Natural killer cell treated with Interleukin-12 subunit alpha and Interleukin-12 subunit beta and Interleukin-15 and Interleukin-18, amount 100 ng/mL, for 72 hours (primary cell): Measurements from ENCODE around the gene DOCK11. TPM values are rescaled to one million over a fixed set of nuclear protein-coding genes. Genes with fewer than 3 reads are reported as not detected.

ENCODE experiments used
- ATAC-seq, 2 donors: fragments of 150-1000 bp; cut with Tn5 transposase in 1 of 2; sonication (Bioruptor Pico), chemical (Tn5 transposase) in 1 of 2; 2 replicates each; pipeline ENCODE4 v1.10.0; 2021
- DNase-seq: peaks from one replicate; pipeline ENCODE4 v3.0.0; 2022; ENCODE audit warnings: low spot score
- H3K27ac Mint-ChIP-seq, 2 donors: 1 replicate in 1 of 2; 2 replicates in 1 of 2; pipeline ENCODE4 v1.8.0; 2022; ENCODE audit warnings: mixed read lengths in 2 of 2, mild to moderate bottlenecking in 1 of 2, moderate library complexity in 1 of 2
- H3K27me3 Mint-ChIP-seq, 2 donors: 1 replicate in 1 of 2; 2 replicates in 1 of 2; pipeline ENCODE4 v1.8.0; 2022; ENCODE audit warnings: mixed read lengths in 2 of 2
- H3K36me3 Mint-ChIP-seq: one replicate; pipeline ENCODE4 v1.8.0; 2022; ENCODE audit warnings: mixed read lengths
- H3K4me1 Mint-ChIP-seq, 2 donors: 1 replicate in 1 of 2; 2 replicates in 1 of 2; pipeline ENCODE4 v1.8.0; 2022; ENCODE audit warnings: low read depth in 2 of 2, mixed read lengths in 2 of 2, mild to moderate bottlenecking in 1 of 2
- H3K4me3 Mint-ChIP-seq: one replicate; pipeline ENCODE4 v1.8.0; 2022; ENCODE audit warnings: mixed read lengths
- H3K9me3 Mint-ChIP-seq: 2 replicates; pipeline ENCODE4 v1.8.0; 2022; ENCODE audit warnings: mixed read lengths
- total RNA-seq, 2 donors: library from RNA; stranded (reverse); gene quantifications; one replicate each; pipeline ENCODE4 v1.2.3, GENCODE V29; 2022

The DOCK11 gene
- total RNA-seq, 2 donors from 2014 or later = 32.0 to 44.5 TPM

DNA sequence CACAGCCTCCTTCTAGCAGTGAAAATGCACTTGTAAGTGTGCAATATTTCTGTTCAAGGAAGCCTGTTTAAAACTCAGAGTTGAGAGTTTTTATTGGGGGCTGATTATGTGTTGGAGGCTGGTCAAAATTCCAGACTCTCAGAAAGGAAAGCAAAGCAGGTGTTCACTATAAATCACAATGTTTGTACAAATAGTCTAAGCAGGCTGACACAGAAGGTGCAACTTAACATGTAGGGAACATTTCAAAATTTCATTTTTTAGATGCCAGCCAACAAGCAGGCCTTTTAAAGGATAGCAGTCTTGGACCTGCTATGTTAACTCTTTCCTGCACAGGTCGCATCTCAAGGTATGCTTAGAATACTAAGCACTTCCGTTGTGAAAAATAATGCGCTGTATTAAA lies 119.5 kb downstream of the DOCK11 start:
- ATAC-seq (no peak), DNase-seq (no peak)
- H3K9me3 Mint-ChIP-seq = no peaks in the 10 kb centered on the region
- H3K4me1 Mint-ChIP-seq = peaks cover 0 to 6% of the 10 kb centered on the region in 2 donors
- peaks cover 5% of the 10 kb centered on the region for H3K36me3 Mint-ChIP-seq
- H3K27ac Mint-ChIP-seq = no peak overlapping the region
- H3K4me3 Mint-ChIP-seq = no peak overlapping the region
- H3K27me3 Mint-ChIP-seq = peaks cover 0 to 3% of the 10 kb centered on the region in 2 donors

GRCh38 chrX:118621081-118621759 lies 125.6 kb downstream of the DOCK11 start:
- peaks cover 0 to 2% of the 10 kb centered on the region in 2 donors for H3K27me3 Mint-ChIP-seq
- no peaks in the 10 kb centered on the region for H3K36me3 Mint-ChIP-seq
- no peak overlapping the region for H3K4me3 Mint-ChIP-seq
- DNase-seq (no peak), ATAC-seq (no peak)
- no peaks in the 10 kb centered on the region for H3K9me3 Mint-ChIP-seq
- no peaks in the 10 kb centered on the region for H3K4me1 Mint-ChIP-seq
- no peak overlapping the region for H3K27ac Mint-ChIP-seq

DNA sequence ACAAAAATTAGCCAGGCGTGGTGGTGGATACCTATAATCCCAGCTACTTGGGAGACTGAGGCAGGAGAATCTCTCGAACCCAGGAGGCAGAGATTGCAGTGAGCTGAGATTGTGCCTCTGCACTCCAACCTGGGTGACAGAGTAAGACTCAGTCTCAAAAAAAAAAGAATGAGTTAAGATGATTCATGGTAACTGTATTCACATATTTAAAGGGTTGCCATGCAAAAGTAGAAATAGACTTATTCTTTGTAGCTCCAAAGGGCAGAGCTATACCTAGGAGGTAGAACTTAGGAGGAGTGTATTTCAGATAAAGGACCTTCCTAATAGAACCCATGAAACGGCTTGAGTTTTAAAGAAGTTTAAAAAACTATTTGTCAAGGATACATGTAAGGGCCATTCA lies 127.4 kb downstream of the DOCK11 start:
- Mint-ChIP-seq H3K4me1 (no peaks in the 10 kb centered on the region), H3K9me3 (no peaks in the 10 kb centered on the region), H3K27ac (no peak overlapping the region), H3K4me3 (no peak overlapping the region), H3K27me3 (peaks cover 0 to 2% of the 10 kb centered on the region in 2 donors), H3K36me3 (no peaks in the 10 kb centered on the region)
- DNase-seq = no peak
- ATAC-seq = no peak

GRCh38 chrX:118626346-118626745 lies 130.7 kb downstream of the DOCK11 start:
- H3K9me3 Mint-ChIP-seq = no peaks in the 10 kb centered on the region
- H3K4me1 Mint-ChIP-seq = no peaks in the 10 kb centered on the region
- DNase-seq = no peak
- H3K27ac Mint-ChIP-seq = no peak overlapping the region
- H3K27me3 Mint-ChIP-seq = peaks cover 0 to 2% of the 10 kb centered on the region in 2 donors
- ATAC-seq = no peak
- no peaks in the 10 kb centered on the region for H3K36me3 Mint-ChIP-seq
- no peak overlapping the region for H3K4me3 Mint-ChIP-seq

GRCh38 chrX:118627084-118627758 lies 131.6 kb downstream of the DOCK11 start:
- Mint-ChIP-seq H3K4me3 (no peak overlapping the region), H3K4me1 (no peaks in the 10 kb centered on the region), H3K27me3 (peaks cover 0 to 2% of the 10 kb centered on the region in 2 donors), H3K36me3 (no peaks in the 10 kb centered on the region), H3K27ac (no peak overlapping the region), H3K9me3 (no peaks in the 10 kb centered on the region)
- DNase-seq (no peak), ATAC-seq (no peak)

DNA sequence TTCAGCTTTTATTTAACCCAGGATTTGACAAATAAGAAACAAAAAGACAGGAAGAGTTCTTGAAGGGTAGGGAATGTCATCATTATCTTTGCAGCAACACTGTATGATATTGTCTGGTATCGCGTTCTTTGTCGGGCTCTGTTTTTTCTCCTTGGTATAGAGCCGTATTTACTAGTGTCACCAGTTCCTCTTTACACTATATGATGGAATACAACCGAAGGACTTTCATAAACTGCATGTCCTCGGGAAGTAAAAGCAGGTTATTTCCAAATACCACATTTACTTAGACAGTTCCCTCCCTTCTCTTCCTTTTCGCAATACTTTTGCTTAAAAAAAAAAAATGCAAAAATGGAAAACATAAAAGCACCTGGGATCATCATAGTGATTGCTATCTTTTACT lies 135.2 kb downstream of the DOCK11 start:
- H3K36me3 Mint-ChIP-seq = peaks cover 5% of the 10 kb centered on the region
- peaks cover 0 to 3% of the 10 kb centered on the region in 2 donors for H3K4me1 Mint-ChIP-seq
- DNase-seq (no peak), ATAC-seq (no peak)
- H3K27ac Mint-ChIP-seq = no peak overlapping the region
- no peaks in the 10 kb centered on the region for H3K27me3 Mint-ChIP-seq
- no peaks in the 10 kb centered on the region for H3K9me3 Mint-ChIP-seq
- H3K4me3 Mint-ChIP-seq = no peak overlapping the region

DNA sequence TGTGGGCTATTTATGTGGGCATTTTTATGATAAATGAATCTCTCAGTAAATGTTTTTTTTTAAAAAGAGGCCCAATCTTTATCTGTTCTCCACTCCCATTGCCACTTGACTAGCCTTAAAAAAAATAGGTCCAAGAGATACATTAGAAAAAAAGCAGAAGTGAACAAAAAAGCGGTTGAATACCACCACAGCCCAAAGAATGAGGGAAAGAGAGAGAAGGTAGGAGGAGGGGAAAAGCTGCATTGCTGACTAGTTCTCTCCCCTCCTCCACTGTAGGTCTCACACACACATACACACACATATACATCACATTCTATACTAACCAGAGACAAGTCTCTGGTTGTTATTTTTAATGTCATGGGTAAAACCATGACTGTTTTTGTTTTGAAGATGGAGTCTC lies 136.0 kb downstream of the DOCK11 start:
- H3K27ac Mint-ChIP-seq = no peak overlapping the region
- no peak for ATAC-seq
- DNase-seq = no peak
- H3K4me1 Mint-ChIP-seq = peaks cover 0 to 3% of the 10 kb centered on the region in 2 donors
- H3K9me3 Mint-ChIP-seq = no peaks in the 10 kb centered on the region
- no peaks in the 10 kb centered on the region for H3K27me3 Mint-ChIP-seq
- H3K36me3 Mint-ChIP-seq = peaks cover 5% of the 10 kb centered on the region
- H3K4me3 Mint-ChIP-seq = no peak overlapping the region

GRCh38 chrX:118632862-118633261 lies 137.2 kb downstream of the DOCK11 start:
- Mint-ChIP-seq H3K27ac (peak overlapping the region in 1 of 2 donors; percentile 66), H3K9me3 (no peaks in the 10 kb centered on the region), H3K27me3 (no peaks in the 10 kb centered on the region), H3K36me3 (peaks cover 5% of the 10 kb centered on the region), H3K4me3 (no peak overlapping the region), H3K4me1 (peaks cover 0 to 3% of the 10 kb centered on the region in 2 donors)
- DNase-seq (no peak), ATAC-seq (no peak)

DNA sequence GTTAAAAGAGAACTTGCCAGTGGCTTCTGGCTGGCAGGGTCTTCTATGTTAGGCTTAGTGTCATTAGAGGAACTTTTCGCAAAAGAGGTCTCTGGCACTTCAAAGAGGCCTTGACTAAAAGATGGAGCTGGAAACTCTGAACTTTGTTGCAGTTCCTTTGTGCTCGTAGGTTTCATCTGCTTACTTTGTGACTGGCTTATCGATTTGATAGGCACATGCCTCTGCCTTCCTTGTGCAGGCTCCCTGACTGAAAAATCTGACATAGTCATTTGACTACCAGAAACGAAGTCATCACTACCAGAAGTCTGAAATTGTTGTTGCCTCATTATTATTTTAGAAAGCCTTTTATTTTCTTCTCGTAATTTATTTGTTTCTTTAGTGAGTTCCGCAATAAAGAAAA lies 137.9 kb downstream of the DOCK11 start:
- DNase-seq (no peak), ATAC-seq (no peak)
- Mint-ChIP-seq H3K36me3 (peaks cover 5% of the 10 kb centered on the region), H3K27ac (no peak overlapping the region), H3K27me3 (no peaks in the 10 kb centered on the region), H3K4me1 (peaks cover 0 to 3% of the 10 kb centered on the region in 2 donors), H3K9me3 (no peaks in the 10 kb centered on the region), H3K4me3 (no peak overlapping the region)

- no peak for DNase-seq
- Mint-ChIP-seq H3K36me3 (peaks cover 5% of the 10 kb centered on the region), H3K27me3 (no peaks in the 10 kb centered on the region), H3K9me3 (no peaks in the 10 kb centered on the region), H3K4me1 (peaks cover 0 to 3% of the 10 kb centered on the region in 2 donors), H3K4me3 (no peak overlapping the region), H3K27ac (no peak overlapping the region)
- ATAC-seq = no peak
These were observed 138.7 kb downstream of the DOCK11 start for GRCh38 chrX:118634336-118634735.

DNA sequence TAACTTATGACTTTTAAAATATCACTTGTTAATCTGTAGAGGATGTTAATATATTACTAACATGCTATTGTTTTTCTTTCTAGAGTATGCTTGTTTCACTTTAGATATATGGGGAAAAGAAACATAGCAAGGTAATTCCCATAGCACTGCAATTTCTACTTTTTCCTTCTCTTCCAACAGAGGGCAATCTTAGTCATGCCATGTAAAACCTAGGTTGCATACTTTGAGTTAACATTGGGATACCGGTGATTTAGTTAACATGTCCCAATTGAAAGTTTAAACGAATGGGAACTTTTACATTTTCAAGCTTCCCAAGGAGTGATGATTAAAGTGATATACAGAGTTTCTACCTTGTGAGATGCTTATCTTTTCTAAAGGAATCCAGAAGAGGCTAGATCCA lies 142.4 kb downstream of the DOCK11 start:
- DNase-seq = no peak
- Mint-ChIP-seq H3K4me1 (peaks cover 0 to 1% of the 10 kb centered on the region in 2 donors), H3K27me3 (peaks cover 0 to 2% of the 10 kb centered on the region in 2 donors), H3K27ac (no peak overlapping the region), H3K4me3 (no peak overlapping the region), H3K9me3 (no peaks in the 10 kb centered on the region), H3K36me3 (peaks cover 5% of the 10 kb centered on the region)
- ATAC-seq = no peak

- no peak for ATAC-seq
- H3K27me3 Mint-ChIP-seq = peaks cover 0 to 2% of the 10 kb centered on the region in 2 donors
- H3K36me3 Mint-ChIP-seq = no peaks in the 10 kb centered on the region
These were observed 148.8 kb downstream of the DOCK11 start for GRCh38 chrX:118644378-118644777.

GRCh38 chrX:118652717-118653116 lies 157.1 kb downstream of the DOCK11 start:
- Mint-ChIP-seq H3K9me3 (no peaks in the 10 kb centered on the region), H3K36me3 (no peaks in the 10 kb centered on the region), H3K27ac (no peak overlapping the region), H3K4me3 (no peak overlapping the region), H3K27me3 (no peaks in the 10 kb centered on the region), H3K4me1 (no peaks in the 10 kb centered on the region)
- DNase-seq (no peak), ATAC-seq (no peak)

More at GRCh38 chrX:118644378-118644777, 148.8 kb downstream of the DOCK11 start:
- DNase-seq = no peak
- no peaks in the 10 kb centered on the region for H3K4me1 Mint-ChIP-seq
- H3K27ac Mint-ChIP-seq = no peak overlapping the region
- no peaks in the 10 kb centered on the region for H3K9me3 Mint-ChIP-seq
- no peak overlapping the region for H3K4me3 Mint-ChIP-seq

GRCh38 chrX:118654331-118654730 lies 158.7 kb downstream of the DOCK11 start:
- Mint-ChIP-seq H3K4me3 (no peak overlapping the region), H3K36me3 (no peaks in the 10 kb centered on the region), H3K27me3 (no peaks in the 10 kb centered on the region), H3K27ac (no peak overlapping the region), H3K9me3 (no peaks in the 10 kb centered on the region), H3K4me1 (no peaks in the 10 kb centered on the region)
- no peak for ATAC-seq
- no peak for DNase-seq
